GM04503 (cell line): ENCODE results near the gene ARHGAP31.
"Not testable (repeated sequence)": the region's sequence is repeated elsewhere in the genome, so short reads cannot be mapped to it uniquely, and the experiment has no call there.

Experiments used
- DNase-seq: peaks from one replicate; pipeline ENCODE4 v3.0.0-alpha.2; 2012; ENCODE audit warnings: low read depth

ARHGAP31 gene, protein sequence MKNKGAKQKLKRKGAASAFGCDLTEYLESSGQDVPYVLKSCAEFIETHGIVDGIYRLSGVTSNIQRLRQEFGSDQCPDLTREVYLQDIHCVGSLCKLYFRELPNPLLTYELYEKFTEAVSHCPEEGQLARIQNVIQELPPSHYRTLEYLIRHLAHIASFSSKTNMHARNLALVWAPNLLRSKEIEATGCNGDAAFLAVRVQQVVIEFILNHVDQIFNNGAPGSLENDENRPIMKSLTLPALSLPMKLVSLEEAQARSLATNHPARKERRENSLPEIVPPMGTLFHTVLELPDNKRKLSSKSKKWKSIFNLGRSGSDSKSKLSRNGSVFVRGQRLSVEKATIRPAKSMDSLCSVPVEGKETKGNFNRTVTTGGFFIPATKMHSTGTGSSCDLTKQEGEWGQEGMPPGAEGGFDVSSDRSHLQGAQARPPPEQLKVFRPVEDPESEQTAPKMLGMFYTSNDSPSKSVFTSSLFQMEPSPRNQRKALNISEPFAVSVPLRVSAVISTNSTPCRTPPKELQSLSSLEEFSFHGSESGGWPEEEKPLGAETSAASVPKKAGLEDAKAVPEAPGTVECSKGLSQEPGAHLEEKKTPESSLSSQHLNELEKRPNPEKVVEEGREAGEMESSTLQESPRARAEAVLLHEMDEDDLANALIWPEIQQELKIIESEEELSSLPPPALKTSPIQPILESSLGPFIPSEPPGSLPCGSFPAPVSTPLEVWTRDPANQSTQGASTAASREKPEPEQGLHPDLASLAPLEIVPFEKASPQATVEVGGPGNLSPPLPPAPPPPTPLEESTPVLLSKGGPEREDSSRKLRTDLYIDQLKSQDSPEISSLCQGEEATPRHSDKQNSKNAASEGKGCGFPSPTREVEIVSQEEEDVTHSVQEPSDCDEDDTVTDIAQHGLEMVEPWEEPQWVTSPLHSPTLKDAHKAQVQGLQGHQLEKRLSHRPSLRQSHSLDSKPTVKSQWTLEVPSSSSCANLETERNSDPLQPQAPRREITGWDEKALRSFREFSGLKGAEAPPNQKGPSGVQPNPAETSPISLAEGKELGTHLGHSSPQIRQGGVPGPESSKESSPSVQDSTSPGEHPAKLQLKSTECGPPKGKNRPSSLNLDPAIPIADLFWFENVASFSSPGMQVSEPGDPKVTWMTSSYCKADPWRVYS (N-terminal part only)

DNA sequence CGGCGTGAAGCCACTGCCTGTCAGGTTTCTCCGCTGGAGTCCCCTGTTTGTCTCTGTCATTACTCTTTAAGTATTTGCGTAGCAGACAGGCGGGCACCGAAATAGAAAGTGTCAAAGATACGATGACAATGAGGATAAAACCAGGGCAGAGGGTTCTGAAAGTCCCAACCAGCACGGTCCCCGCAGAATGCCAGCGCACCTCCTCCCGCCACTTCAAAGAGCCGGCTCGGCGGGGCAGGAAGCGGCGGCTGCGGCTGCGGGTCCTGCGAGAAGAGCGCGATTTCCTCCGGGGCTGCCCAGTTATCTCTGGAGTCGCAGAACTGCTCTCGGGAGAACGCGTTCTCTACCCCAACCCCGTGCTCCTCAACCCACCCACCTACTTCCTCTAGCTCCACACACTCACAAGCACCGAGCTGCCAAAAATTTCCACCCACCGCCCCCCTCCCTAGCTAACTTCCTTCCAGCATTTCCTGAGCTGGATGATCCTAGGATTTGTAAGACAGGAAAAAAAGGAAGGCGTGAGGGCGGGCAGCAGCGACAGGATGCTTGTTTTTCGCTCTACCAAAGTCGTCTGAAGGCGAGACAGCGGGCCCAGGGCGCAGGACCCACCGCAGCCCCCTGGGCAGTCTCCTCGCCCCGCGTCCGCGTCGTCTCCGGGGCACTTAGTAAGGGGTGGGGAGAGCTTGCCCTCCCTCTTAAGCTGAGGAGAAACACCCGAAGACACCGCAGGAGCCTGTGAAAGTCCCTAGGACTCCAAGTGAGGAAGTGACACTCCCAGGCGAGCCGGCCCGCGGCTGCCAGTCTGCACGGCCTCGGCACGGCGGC lies at the start of gene ARHGAP31:
Gene ARHGAP31 (plus strand): TSS at position 513 of the 825 bp plus-strand sequence. CDS start 522 bp downstream, outside the sequence.
- no peak for DNase-seq

DNA sequence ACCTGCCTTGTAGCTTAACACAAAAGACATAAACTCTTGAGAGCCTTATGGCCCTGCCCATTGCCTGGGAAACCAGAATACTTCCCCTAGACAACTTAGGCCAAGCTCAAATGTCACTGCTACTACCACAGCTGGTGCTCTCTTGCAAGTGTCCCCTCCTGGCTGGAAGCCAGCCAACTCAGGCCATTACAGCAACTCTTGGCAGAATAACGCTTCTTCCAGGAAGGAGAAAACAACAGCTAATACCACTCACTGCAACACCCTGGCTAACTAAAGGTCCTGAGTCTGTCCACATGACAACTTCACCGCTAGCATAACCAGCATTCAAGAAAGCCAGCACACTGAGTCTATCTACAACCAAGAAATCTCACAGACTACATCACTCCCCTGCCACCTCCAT lies 48.4 kb upstream of the ARHGAP31 start:
- DNase-seq, result no peak

DNA sequence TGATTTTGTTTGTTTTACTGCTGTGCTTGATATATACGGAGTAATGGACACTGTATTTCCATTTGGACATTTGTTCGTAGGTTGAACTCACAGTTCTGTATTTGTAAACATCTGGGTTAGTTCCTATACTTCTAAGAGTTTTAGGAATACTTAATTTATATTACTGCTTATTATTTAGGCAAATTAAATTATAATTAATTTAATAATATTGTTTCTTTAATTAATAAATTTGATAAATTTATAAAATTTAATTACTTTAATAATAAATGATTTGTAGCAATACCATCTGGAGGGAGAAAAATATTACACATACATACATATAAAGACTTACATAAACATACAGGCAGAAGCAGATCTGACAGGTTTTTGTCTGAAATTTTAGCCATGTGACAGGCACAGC lies 39.0 kb upstream of the ARHGAP31 start:
- no peak for DNase-seq

DNA sequence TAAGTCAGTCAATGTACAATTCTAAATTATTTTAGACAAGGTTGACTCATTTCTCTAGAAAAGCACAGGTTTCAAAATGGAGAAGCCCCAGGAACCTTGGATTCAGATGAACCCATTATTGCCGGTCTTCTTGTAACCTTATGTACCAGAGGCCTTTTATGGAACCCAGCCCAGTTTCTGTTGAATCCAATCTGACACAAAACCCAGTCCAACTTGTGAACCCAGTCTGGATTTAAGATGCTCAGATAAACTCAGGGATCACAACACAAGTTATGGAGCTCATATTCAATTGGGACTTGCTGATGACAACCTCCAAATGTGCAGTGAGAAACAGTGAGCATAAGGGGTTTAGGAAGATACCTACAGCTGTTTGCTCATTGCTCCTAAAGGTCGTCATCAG lies 37.1 kb upstream of the ARHGAP31 start:
- DNase-seq, result no peak

DNA sequence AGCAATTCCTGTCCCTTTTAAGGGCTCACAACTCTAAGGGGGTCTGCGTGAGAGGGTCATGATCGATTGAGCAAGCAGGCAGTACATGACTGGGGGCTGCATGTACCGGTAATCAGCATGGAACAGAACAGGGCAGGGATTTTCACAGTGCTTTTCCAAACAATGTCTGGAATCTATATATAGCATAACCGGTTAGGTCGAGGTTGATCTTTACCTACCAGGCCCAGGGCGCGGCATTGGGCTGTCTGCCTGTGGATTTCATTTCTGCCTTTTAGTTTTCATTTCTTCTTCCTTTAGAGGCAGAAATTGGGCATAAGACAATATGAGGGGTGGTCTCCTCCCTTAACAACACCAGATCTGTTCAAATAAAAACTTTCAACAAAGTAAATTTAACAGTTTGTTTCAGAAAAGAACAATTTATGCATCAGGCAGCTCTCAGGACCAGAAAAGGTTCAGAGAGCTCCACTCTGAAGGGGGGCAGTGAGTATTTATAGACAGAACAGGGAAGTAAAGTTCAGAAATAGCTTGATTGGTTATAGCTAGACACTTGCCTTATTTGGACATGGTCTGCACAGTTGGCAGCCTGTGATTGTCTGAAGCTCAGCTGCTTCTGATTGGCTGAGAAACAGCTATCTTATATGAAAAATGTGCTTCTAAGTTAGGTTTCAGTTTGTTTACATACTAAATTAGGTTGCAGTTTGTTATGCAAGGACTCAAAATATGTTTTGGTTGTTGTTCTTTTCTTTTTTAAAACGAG lies 36.4 kb upstream of the ARHGAP31 start:
- no peak for DNase-seq

DNA sequence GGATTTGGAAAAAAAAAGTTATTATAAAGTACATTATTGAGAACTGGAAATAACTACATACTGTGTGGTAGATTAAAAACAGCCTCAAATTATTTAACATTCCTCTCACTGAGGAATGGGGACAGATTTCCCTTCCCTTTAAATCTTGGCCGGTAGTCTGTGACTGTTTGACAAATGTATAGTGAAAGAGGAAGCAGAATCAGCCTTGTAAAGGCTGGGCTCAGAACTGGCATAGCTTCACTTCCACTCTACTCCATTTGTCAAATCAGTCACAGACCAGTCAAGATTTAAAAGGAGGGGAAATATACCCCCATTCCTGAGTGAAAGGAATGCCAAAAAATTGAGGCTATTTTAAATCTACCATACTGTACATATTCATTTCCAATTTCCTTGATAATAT lies 35.3 kb upstream of the ARHGAP31 start:
- DNase-seq, result no peak

DNA sequence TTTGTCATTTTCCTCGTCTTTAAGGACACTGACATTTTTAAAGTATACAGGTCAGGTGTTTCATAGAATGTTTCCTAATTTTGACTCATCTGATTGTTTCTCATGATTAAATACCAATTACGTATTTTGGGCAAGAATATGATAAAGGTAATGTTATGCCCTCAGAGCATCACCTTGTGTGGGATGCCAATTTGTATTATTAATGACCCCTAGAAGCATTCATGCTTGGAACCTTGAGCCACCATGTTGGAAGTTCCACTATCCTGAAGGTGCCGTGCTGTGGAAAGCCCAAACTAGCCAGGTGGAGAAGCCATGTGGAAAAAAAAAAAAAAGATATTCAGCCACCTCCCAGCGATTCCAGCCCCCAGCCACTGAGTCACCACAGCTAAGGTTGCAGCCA lies 34.4 kb upstream of the ARHGAP31 start:
- DNase-seq, result no peak

DNA sequence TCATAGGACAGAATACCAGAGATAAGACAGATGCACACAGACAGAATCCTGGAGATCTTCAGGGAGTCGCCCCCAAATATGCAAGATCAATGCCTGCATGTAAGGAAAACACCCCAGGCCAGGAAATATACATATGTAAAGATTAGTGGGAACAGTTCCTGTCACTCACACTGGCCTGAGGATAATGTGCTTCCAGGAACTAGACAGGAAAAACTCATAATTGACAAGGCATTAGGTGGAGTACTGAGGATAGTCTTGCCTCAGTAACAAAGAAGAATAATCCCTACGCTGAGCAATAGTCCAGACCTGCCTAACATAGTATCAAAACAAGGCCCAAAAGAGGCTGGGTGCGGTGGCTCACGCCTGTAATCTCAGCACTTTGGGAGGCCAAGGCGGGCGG lies 33.1 kb upstream of the ARHGAP31 start:
- DNase-seq, result no peak

DNA sequence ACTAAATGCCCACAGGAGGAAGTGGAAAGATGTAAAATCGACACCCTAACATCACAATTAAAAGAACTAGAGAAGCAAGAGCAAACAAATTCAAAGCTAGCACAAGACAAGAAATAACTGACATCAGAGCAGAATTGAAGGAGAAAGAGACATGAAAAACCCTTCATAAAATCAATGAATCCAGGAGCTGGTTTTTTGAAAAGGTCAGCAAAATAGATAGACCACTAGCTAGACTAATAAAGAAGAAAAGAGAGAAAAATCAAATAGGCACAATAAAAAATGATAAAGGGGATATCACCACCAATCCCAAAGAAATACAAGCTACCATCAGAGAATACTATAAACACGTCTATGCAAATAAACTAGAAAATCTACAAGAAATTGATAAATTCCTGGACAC lies 24.0 kb upstream of the ARHGAP31 start:
- not testable (repeated sequence) for DNase-seq

DNA sequence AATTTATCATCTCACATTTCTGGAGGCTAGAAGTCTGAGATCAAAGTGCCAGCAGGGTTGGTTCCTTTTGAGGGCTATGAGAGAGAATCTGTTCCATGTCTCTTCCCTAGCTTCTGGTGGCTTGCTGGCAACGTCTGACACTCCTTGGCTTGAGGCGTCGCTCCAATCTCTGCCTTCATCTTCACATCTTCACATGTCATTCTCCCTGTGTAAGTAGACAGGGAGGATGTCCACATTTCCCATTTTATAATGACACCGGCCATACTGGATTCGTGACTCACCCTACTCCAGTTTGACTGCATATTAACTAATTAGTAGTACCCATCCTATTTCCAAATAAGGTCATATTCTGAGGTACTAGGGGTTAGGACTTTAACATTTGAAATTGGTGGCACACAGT lies 17.5 kb upstream of the ARHGAP31 start:
- no peak for DNase-seq

DNA sequence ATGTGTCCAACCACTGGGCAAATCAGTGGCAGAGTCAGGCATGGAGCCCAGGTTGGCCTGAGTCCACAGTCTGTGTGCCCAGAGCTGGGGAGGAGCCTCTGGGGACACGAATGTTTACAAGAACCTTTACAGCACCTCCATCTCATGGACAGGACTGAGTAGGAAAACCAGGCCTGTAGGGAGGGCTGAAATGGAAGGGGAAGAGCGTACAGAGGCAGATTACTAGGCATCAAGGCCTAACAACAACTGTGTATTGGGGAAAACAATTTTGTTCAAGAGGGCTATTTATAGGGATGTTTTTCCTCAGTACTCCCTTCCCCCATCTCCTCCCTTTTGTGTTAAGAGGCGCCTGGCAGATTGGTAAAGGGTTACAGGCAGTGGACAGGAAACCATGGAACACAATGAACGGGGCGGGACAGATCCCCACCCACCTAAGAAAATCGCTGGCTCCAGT lies 15.1 kb upstream of the ARHGAP31 start:
- no peak for DNase-seq

DNA sequence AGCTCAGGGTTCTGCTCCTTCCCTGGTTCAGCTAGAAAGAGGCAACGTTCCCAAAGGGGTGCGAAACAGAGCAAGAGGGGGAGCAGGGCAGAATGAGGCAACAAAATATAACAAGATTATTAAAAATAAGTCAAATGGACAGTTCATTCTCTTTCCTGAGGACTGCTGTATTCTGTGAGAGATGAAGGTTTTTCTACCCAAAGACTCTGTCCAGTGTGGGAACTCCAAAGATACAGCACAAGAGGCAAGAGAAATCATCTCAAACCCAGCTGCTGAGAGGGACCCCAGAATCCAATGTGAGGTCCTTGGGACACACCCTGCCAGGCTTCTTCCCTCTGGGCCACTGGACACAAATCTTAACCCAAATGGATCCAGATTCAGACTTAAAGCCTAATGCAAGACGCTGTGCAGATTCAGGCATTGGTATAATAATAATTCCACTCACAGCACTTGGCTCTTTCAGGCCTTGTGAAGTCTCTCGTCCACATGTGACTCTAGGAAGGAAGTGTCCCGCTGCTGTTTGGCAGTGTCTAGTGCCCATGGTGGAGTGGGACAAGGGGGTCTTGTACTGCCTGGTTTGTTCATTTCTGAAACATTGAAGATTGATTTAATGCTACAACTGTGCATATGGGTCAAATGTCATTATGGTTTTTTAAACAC lies 14.5 kb upstream of the ARHGAP31 start:
- no peak for DNase-seq

DNA sequence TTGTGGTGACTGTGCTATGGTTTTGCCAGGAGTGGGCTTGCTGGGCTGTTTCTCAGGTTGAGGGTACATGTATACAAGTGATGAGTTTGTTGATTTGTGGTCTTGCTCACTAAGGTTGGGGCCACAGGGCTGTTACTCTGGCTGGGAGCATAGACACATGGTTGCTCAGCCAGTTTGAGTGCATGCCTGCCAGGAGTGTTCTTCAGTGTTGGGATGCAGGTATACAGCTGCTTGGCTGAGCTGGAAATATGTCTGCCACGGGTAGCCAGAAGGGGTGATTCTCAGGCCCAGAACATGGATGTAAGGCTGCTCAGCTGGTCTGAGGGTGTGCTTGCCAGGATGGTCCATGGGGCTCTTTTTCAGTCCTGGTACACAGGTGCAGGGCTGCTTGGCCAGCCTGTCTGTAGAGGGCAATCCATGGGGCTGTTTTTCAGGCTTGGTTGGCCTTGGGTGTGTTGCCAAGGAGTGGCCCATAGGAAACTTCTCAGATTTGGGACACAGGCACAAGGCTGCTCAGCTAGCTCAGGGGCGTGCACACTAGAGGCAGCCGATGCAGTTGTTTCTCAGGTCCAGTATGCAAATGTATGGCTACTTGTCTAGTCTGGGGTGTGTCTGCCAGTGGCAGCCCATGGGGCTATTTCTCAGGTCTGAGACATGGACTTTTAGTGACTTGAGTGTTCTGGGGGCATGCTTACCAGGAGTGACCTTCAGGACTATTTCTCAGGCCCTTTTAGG lies 5.3 kb upstream of the ARHGAP31 start:
- DNase-seq, result no peak

DNA sequence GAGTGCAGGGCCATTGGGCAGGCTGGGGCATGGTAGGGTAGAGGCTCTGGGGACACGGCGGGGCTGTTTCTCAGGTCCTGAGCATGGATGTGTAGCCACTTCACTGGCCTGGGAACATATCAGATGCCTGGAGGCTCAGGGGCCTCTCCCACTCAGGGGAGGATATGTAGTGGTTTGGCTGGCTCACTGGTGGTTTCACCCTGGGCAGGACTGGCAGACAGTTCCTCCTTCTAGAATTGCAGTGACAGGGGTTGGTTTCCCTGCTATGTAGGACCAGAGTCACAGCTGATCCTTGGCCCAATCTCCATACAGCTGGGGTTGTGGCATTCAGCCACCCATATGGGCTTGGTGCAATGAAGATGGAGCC lies 4.8 kb upstream of the ARHGAP31 start:
- no peak for DNase-seq

DNA sequence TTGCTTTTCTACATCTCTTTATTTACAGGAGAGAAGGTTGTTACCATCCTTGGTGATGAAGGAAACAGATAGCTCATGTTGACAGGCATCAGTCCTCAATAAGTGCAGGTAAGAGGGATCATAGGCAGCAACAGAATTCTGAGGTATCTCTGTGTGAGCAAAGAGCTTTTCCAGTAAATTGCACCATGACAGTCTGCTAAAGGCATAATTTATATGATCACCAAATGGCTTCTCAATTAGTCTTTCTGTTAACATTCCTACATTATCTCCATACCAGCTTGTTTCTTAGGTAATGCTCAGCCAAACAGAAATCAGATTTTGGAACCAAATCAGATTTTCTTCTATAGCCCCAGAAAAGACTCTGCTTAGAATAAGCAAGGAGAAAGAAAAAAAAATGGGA lies 3.6 kb upstream of the ARHGAP31 start:
- DNase-seq, result no peak

DNA sequence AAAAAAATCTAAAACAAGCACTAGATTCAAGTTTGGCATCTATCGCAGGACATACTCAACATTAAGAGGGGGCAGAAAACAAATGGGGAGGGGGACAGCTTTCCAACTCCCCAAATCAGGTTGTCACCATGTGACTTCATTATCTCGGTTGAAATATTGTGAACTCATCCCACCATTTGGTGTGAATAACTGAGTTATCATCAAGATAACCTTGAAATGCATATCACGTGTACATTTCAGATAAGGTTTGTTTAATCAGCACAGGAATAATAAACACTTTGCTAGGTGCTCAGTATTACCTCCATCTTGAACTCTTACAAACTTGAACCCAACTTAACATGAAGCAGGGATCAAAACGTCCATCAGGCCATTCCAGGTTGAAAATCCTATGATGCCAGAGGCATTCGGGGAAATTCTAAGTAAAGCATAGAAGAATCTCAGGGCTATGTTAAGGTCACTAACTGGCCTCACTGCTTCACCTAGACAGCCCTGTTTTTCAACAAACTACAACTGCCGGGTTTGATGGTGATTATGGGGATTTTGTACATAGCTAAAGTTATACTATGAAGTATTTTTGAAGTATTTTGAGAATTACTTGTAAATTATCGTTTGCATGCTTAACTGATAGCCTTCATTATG lies 3.0 kb upstream of the ARHGAP31 start:
- no peak for DNase-seq

DNA sequence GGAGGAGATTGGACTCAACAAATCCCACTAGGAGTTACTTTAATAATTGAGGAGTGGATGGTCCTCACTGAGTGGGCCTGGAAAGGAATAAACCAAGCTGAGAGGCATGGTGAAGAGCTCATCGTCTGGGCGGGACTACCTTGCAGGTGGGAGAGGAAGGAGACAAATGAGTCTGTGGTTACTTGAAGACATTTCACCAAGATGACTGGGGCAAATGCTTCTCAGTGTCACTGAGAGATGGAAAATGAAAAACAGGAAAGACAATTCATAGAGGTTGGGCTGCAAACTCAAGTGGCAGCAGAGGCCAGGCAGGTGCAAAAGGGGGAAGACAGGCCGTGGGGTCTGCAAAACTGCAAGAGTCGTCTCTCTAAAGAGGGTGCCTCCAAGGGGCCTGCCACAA lies 1.5 kb upstream of the ARHGAP31 start:
- DNase-seq, result no peak

DNA sequence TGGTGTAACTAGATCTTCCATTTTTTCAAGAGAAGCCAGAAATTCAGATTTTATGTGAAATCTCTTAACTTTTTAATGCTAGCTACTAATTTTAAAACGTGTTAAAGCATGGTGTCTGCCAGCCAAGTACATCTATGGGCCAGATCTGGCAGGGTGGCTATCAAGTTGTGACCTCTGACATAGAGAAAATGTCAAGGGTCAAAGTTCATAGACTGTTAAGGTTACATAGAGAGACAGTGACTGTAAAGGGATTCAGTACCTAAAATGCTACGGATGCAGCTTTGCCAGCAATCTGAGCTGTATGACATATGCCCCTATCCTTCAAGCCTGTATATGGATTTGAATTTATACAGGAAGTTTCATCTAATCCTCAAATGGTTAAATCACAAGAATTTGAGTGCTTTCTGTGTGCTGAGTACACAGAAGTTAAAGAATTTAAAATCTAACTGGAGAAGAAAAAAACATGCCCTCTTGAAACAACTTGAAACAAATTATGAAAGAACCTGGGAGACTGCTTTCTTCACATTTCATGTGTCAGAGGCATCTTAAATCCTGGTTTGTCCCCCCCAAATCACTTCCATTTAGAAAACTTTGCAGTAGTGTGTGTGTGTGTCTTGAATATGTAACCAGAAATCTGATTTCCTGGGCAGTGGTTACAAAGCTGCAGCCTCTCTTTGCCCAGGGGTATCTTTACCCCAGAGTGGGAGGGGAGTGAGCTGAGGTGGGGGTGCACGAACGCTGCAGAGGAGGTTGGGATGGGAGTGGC lies 895 bp upstream of the ARHGAP31 start:
- DNase-seq, result no peak
